Smooth muscle cell (in vitro differentiated cells): Measurements from ENCODE around the gene OR7A17. TPM values are rescaled to one million over a fixed set of nuclear protein-coding genes. Genes with fewer than 3 reads are reported as not detected.

ENCODE experiments used
- DNase-seq: peaks from one replicate; lab custom pipeline; 2025; ENCODE audit not compliant: unreplicated experiment; lab: John Stamatoyannopoulos, UW
- H2AFZ ChIP-seq: fragments of 200-600 bp; sonication (generic); 2 replicates; pipeline ENCODE4 v1.6.0; 2016; ENCODE audit warnings: antibody characterized with exemption, low read depth, mild to moderate bottlenecking
- H3F3A ChIP-seq: fragments of 200-600 bp; sonication (generic); 2 replicates; pipeline ENCODE4 v1.6.0; 2017; ENCODE audit warnings: antibody characterized with exemption, low read depth
- H3K27ac ChIP-seq: fragments of 200-600 bp; sonication (generic); 2 replicates; pipeline ENCODE4 v1.5.1; 2016; ENCODE audit warnings: low read depth, mild to moderate bottlenecking
- H3K27me3 ChIP-seq: fragments of 200-600 bp; sonication (generic); 2 replicates; pipeline ENCODE4 v1.6.1; 2016; ENCODE audit warnings: low read depth, mild to moderate bottlenecking
- H3K36me3 ChIP-seq: fragments of 200-600 bp; sonication (generic); 2 replicates; pipeline ENCODE4 v1.5.1; 2016; ENCODE audit warnings: low read depth
- H3K4me1 ChIP-seq: fragments of 200-600 bp; sonication (generic); 2 replicates; pipeline ENCODE4 v1.5.1; 2016; ENCODE audit warnings: low read depth
- H3K4me2 ChIP-seq: fragments of 200-600 bp; sonication (generic); 2 replicates; pipeline ENCODE4 v1.6.0; 2016; ENCODE audit warnings: mild to moderate bottlenecking
- H3K4me3 ChIP-seq: fragments of 200-600 bp; sonication (generic); 2 replicates; pipeline ENCODE4 v1.5.1; 2016; ENCODE audit warnings: mild to moderate bottlenecking
- H3K79me2 ChIP-seq: fragments of 200-600 bp; sonication (generic); 2 replicates; pipeline ENCODE4 v1.6.0; 2016; ENCODE audit warnings: low read depth, mild to moderate bottlenecking
- H3K9ac ChIP-seq: fragments of 200-600 bp; sonication (generic); 2 replicates; pipeline ENCODE4 v1.6.0; 2016; ENCODE audit warnings: low read depth
- H3K9me3 ChIP-seq: fragments of 200-600 bp; sonication (generic); replicated peaks from 2 replicates; pipeline ENCODE4 v1.5.1; 2016; ENCODE audit warnings: low read depth
- H4K20me1 ChIP-seq: fragments of 200-600 bp; sonication (generic); 2 replicates; pipeline ENCODE4 v1.6.0; 2016; ENCODE audit warnings: low read depth
- CTCF ChIP-seq: fragments of 200-600 bp; sonication (generic); IDR thresholded peaks from 2 replicates; pipeline ENCODE4 v1.5.1; 2017; ENCODE audit warnings: borderline replicate concordance, mild to moderate bottlenecking, antibody characterized with exemption; ENCODE audit not compliant: insufficient read depth, poor library complexity, severe bottlenecking
- WGBS: methylation state at CpG from one replicate; pipeline ENCODE4 v1.1.7; 2016; ENCODE audit warnings: low lambda C conversion rate; 5-methylcytosine and 5-hydroxymethylcytosine counted together
- polyA plus RNA-seq: library from polyadenylated mRNA; unstranded; fragments of >200 nt; fragmentation: Nextera tagmentation; extraction: Ambion mirVana; gene quantifications from 2 replicates; pipeline ENCODE4 v1.2.1, GENCODE V29; 2016
- small RNA-seq: library from RNA; depleted of rRNA; stranded (forward); fragments of <200 nt; gene quantifications from one replicate; pipeline ENCODE3, GENCODE V24; 2014
- total RNA-seq: library from RNA; depleted of rRNA; stranded (reverse); fragments of >200 nt; gene quantifications from 2 replicates; pipeline ENCODE4 v1.2.3, GENCODE V29; 2014

OR7A17 gene
- total and polyA plus RNA-seq, 2 experiments from 2014 or later, result not detected

- Histone ChIP-seq H3K27ac (no peak within 1 kb of the TSS), H3K4me3 (no peak within 1 kb of the TSS), H3F3A (no peaks in the 10 kb centered on the region), H3K4me2 (no peak within 1 kb of the TSS), H4K20me1 (no peaks in the 10 kb centered on the region), H3K79me2 (no peaks in the 10 kb centered on the region), H3K9ac (no peak within 1 kb of the TSS), H3K36me3 (no peaks in the 10 kb centered on the region), H2AFZ (no peak within 1 kb of the TSS), H3K27me3 (no peaks in the 10 kb centered on the region), H3K9me3 (peaks cover 3% of the 10 kb centered on the region), H3K4me1 (no peaks in the 10 kb centered on the region)
- no peak for DNase-seq
- TF ChIP-seq CTCF, result no peak
- 69% methylated on average over 1 of the region's 1 CpG for WGBS
Measured at GRCh38 chr19:14835011-14835410, 50.9 kb downstream of the OR7A17 start, which contains the start of the genes OR7A5 and OR7C1. TSS of gene OR7A5 (minus strand) at chr19:14835185. CDS start at chr19:14828241, 6,944 bp downstream. TSS of gene OR7C1 (minus strand) at chr19:14835185. CDS start at chr19:14800136, 35,049 bp downstream.

- H3K36me3 ChIP-seq, result no peaks in the 10 kb centered on the region
- H2AFZ ChIP-seq, result no peak overlapping the region
- H3K4me1 ChIP-seq, result no peaks in the 10 kb centered on the region
- no peak for TF ChIP-seq CTCF
- H3K9me3 ChIP-seq, result no peaks in the 10 kb centered on the region
- no peak overlapping the region for H3K4me2 ChIP-seq
- WGBS, result 68% methylated on average over 4 of the region's 4 CpGs
- H3K79me2 ChIP-seq, result no peaks in the 10 kb centered on the region
- H4K20me1 ChIP-seq, result no peaks in the 10 kb centered on the region
- no peak overlapping the region for H3K9ac ChIP-seq
- H3K27ac ChIP-seq, result no peak overlapping the region
- no peak overlapping the region for H3K4me3 ChIP-seq
- no peaks in the 10 kb centered on the region for H3F3A ChIP-seq
- H3K27me3 ChIP-seq, result no peaks in the 10 kb centered on the region
- DNase-seq, result no peak
Measured at GRCh38 chr19:14830702-14831101, 55.2 kb downstream of the OR7A17 start.

Small RNA genes within 50 kb of the gene (small RNA-seq; reads per million reads assigned to genes)
- not detected for gene OR7A18P

Other genes starting within 250 kb of the OR7A17 start
- not detected in 2 replicates for gene ADGRE3, start 211.3 kb downstream of the OR7A17 start, total RNA-seq
- gene ADGRE3, start 211.3 kb downstream of the OR7A17 start, polyA plus RNA-seq, result not detected in 2 replicates
- gene ZNF333, start 196.1 kb downstream of the OR7A17 start, total RNA-seq, result 16.0 and 16.4 TPM in 2 replicates
- gene ZNF333, start 196.1 kb downstream of the OR7A17 start, polyA plus RNA-seq, result 14.8 and 15.8 TPM in 2 replicates
- gene ADGRE2, start 107.6 kb downstream of the OR7A17 start, total RNA-seq, result 2.0 and 2.3 TPM in 2 replicates
- 3.3 and 3.6 TPM in 2 replicates for gene ADGRE2, start 107.6 kb downstream of the OR7A17 start, polyA plus RNA-seq
- not detected in 2 replicates for gene OR7A5, start 50.9 kb downstream of the OR7A17 start, total RNA-seq
- not detected in 2 replicates for gene OR7A5, start 50.9 kb downstream of the OR7A17 start, polyA plus RNA-seq
- gene OR7C1, start 50.9 kb downstream of the OR7A17 start, total RNA-seq, result not detected in 2 replicates
- 0.11 TPM in 1 of 2 replicates, not detected in the other for gene OR7C1, start 50.9 kb downstream of the OR7A17 start, polyA plus RNA-seq
- not detected in 2 replicates for gene OR7A10, start 37.2 kb downstream of the OR7A17 start, total RNA-seq
- not detected in 2 replicates for gene OR7A10, start 37.2 kb downstream of the OR7A17 start, polyA plus RNA-seq
- not detected in 2 replicates for gene OR7C2, start 55.4 kb upstream of the OR7A17 start, total RNA-seq
- not detected in 2 replicates for gene OR7C2, start 55.4 kb upstream of the OR7A17 start, polyA plus RNA-seq
- gene SLC1A6, start 93.7 kb upstream of the OR7A17 start, total RNA-seq, result 16.2 and 20.9 TPM in 2 replicates
- gene SLC1A6, start 93.7 kb upstream of the OR7A17 start, polyA plus RNA-seq, result 2.4 and 35.9 TPM in 2 replicates
- not detected in 2 replicates for gene CASP14, start 163.3 kb upstream of the OR7A17 start, total RNA-seq
- gene CASP14, start 163.3 kb upstream of the OR7A17 start, polyA plus RNA-seq, result not detected in 2 replicates
- not detected in 2 replicates for gene OR1I1, start 196.1 kb upstream of the OR7A17 start, total RNA-seq
- not detected in 2 replicates for gene OR1I1, start 196.1 kb upstream of the OR7A17 start, polyA plus RNA-seq
- 27.6 and 39.3 TPM in 2 replicates for gene SYDE1, start 221.3 kb upstream of the OR7A17 start, total RNA-seq
- 42.2 and 51.6 TPM in 2 replicates for gene SYDE1, start 221.3 kb upstream of the OR7A17 start, polyA plus RNA-seq